Mucosa of descending colon (tissue), 3 donors: Measurements from ENCODE around the gene VEGFC. TPM values are rescaled to one million over a fixed set of nuclear protein-coding genes. Genes with fewer than 3 reads are reported as not detected.

Experiments
- ATAC-seq: fragments of 200-7000 bp; cut with Tn5 transposase; one replicate; pipeline ENCODE4 v1.9.1; 2020; ENCODE audit warnings: mild to moderate bottlenecking, moderate library complexity
- DNase-seq, 3 donors: peaks; one replicate each; pipeline ENCODE4 v3.0.0-alpha.2; 2020
- H3K36me3 ChIP-seq: fragments of 200-600 bp; one replicate; pipeline ENCODE4 v1.8.0; 2021; ENCODE audit warnings: low read depth, mild to moderate bottlenecking
- H3K4me1 ChIP-seq: fragments of 200-600 bp; one replicate; pipeline ENCODE4 v1.8.0; 2021; ENCODE audit warnings: low read depth, mild to moderate bottlenecking
- H3K4me3 ChIP-seq: fragments of 200-600 bp; one replicate; pipeline ENCODE4 v1.8.0; 2021; ENCODE audit warnings: mild to moderate bottlenecking
- H3K9me3 ChIP-seq: fragments of 200-600 bp; one replicate; pipeline ENCODE4 v1.8.0; 2021; ENCODE audit warnings: mild to moderate bottlenecking
- intact Hi-C, 2 donors: fragments of 100-400 bp; cut with DNase I in 1 of 2; cut with micrococcal nuclease in 1 of 2; formaldehyde crosslinking; loops; one replicate each; pipeline versions ENCODE4 v1.11.0 to v1.11.1; 2022; cut with DNase I, micrococcal nuclease
- long read RNA-seq, 2 donors: library from polyadenylated mRNA; unstranded; transcript quantifications; one replicate each; pipeline ENCODE4 v2.0.0, GENCODE V29; 2019 to 2021
- total RNA-seq, 3 donors: library from RNA; stranded (reverse); fragmentation: NEBNext Ultra II Directional in 2 of 3; extraction: Animal tissue kit (Norgen Biotek cat#: 25700) in 2 of 3; gene quantifications; one replicate each; pipeline versions ENCODE4 v1.2.1 to v1.2.4, GENCODE V29; 2021 to 2023
- TF ChIP-seq, protein P1 (sequence below): fragments of 200-600 bp; IDR thresholded peaks from one replicate; pipeline ENCODE4 v1.8.0; 2022; ENCODE audit warnings: antibody characterized with exemption, mild to moderate bottlenecking
- donor health status: DM: no; HTN: no; CAD: no; lungs with moderate emphysema.
- donor health status: DM: no; HTN: no; CAD: no.
- donor health status: DM: no; HTN: yes; CAD: no.

VEGFC gene, protein sequence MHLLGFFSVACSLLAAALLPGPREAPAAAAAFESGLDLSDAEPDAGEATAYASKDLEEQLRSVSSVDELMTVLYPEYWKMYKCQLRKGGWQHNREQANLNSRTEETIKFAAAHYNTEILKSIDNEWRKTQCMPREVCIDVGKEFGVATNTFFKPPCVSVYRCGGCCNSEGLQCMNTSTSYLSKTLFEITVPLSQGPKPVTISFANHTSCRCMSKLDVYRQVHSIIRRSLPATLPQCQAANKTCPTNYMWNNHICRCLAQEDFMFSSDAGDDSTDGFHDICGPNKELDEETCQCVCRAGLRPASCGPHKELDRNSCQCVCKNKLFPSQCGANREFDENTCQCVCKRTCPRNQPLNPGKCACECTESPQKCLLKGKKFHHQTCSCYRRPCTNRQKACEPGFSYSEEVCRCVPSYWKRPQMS
- total RNA-seq, result 1 to 10 TPM; 1.2 to 5.3 (median 3.4) TPM
- long read RNA-seq, donor 1, partial matches to known transcripts, result 1 of 2 reads
- long read RNA-seq, donor 1, other reads (novel, unspliced or antisense), result 0 of 2 reads
- long read RNA-seq, donor 2, result 0 reads

DNA sequence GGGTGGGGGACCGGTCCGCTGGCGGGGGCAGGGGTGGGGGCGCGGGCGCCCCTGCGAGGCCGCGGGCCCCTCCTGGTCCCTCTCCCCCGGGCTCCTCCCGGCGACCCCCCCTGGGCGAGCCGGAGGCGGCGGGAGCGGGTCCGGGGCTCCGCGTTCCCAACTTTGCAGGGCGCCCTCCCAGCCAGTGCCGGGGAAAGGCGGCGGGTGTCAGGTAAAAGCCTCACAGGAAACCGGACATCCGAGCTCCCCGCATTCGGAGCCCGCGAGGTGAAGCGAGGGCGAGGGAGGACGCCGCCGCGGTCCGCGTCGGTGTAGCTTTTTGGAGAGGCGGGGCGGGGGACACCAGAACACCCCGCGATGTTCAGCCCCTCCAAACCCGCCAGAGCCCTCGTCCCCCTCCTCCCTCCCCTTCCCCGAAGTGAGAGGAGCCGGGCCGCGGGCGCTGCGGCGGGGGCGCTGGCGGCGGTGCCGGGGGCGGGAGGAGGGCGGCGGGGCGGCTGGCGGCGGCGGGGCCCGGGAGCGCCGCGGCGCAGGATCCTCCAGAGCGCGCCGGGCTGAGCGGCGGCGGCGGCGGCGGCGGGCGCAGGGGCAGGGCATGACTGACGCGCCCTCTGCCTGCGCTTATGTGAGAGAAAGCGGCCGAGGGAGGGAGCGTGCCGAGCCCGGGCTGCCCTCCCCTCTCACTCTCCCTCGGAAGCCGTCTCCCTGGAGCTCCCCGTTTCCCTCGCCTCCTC, at the start of gene VEGFC:
Gene VEGFC (minus strand): TSS at position 597 of the 734 bp plus-strand sequence. CDS start 611 bp downstream, outside the sequence.
- H3K9me3 ChIP-seq, result no peaks in the 10 kb centered on the region
- DNase-seq (peak; percentile 26 to 50 (median 40)), ATAC-seq (peak; percentile 82)
- H3K4me1 ChIP-seq, result no peaks in the 10 kb centered on the region
- H3K36me3 ChIP-seq, result no peaks in the 10 kb centered on the region
- TF ChIP-seq, protein P1, sequence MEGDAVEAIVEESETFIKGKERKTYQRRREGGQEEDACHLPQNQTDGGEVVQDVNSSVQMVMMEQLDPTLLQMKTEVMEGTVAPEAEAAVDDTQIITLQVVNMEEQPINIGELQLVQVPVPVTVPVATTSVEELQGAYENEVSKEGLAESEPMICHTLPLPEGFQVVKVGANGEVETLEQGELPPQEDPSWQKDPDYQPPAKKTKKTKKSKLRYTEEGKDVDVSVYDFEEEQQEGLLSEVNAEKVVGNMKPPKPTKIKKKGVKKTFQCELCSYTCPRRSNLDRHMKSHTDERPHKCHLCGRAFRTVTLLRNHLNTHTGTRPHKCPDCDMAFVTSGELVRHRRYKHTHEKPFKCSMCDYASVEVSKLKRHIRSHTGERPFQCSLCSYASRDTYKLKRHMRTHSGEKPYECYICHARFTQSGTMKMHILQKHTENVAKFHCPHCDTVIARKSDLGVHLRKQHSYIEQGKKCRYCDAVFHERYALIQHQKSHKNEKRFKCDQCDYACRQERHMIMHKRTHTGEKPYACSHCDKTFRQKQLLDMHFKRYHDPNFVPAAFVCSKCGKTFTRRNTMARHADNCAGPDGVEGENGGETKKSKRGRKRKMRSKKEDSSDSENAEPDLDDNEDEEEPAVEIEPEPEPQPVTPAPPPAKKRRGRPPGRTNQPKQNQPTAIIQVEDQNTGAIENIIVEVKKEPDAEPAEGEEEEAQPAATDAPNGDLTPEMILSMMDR, result no peak
- H3K4me3 ChIP-seq, result peak within 1 kb of the TSS; percentile 1
- intact Hi-C loops, result no loop called here

DNA sequence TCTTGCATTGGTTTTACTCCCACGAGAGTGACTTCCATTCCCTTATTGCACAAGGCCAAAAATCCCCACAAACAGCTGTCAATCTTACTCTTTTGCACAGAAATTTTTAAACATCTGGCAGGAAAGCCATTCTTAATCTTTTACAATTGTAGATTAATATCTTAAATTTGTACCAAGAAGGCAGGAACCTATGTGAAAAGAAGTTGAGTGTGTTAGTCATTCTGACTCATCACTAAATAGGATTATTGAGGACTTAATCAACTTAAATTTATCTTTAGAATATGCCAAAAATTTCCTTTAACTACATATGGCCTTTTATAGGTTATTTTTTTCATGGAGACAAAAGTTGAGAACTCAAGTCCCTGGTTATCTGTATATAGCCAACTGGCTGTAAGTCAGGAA, 49.0 kb upstream of the VEGFC start:
- no peak overlapping the region for H3K4me3 ChIP-seq
- no peaks in the 10 kb centered on the region for H3K4me1 ChIP-seq
- DNase-seq (no peak), ATAC-seq (no peak)
- H3K9me3 ChIP-seq, result no peaks in the 10 kb centered on the region
- no peaks in the 10 kb centered on the region for H3K36me3 ChIP-seq
- TF ChIP-seq, protein P1, result no peak
- intact Hi-C loops, result no loop called here

DNA sequence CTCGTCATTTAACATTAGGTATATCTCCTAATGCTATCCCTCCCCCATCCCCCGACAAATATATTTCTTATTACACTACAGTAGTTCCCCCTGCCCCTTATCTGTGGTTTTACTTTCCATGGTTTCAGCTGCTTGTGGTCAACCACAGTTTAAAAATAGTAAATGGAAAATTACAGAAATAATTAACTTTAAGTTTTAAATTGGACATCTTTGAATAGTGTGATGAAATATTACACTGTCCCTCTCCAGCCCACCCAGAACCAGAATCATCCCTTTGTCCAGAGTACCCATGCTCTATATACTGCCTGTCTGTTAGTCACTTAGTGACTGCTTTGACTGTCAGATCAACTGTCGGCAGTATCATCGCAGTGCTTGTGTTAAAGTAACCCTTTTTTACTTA, 47.4 kb upstream of the VEGFC start:
- Histone ChIP-seq H3K4me3 (no peak overlapping the region), H3K4me1 (no peaks in the 10 kb centered on the region), H3K36me3 (no peaks in the 10 kb centered on the region), H3K9me3 (no peaks in the 10 kb centered on the region)
- intact Hi-C loops, result no loop called here
- TF ChIP-seq, protein P1, result no peak
- DNase-seq (no peak), ATAC-seq (no peak)

DNA sequence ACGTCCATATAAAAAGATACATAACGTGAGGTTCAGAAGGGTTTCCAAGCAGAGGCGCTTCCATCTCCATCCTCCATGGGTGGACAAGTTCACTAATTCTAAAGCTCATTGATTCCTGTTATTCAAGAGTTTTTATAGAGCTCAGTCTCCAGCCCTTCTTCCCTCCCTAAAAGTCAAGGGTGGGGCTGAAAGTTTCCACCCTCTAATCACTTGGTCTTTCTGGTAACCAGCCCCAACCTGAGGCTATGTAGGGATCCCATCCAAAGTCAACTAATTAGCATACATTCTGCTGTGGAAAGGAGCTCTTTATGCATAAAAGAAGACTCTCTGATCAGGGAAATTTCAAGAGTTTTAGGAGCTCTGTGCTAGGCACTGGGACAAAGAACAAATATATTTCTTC, 46.9 kb upstream of the VEGFC start:
- TF ChIP-seq, protein P1, result no peak
- ATAC-seq (no peak), DNase-seq (no peak)
- Histone ChIP-seq H3K9me3 (no peaks in the 10 kb centered on the region), H3K36me3 (no peaks in the 10 kb centered on the region), H3K4me3 (no peak overlapping the region), H3K4me1 (no peaks in the 10 kb centered on the region)
- intact Hi-C loops, result no loop called here

DNA sequence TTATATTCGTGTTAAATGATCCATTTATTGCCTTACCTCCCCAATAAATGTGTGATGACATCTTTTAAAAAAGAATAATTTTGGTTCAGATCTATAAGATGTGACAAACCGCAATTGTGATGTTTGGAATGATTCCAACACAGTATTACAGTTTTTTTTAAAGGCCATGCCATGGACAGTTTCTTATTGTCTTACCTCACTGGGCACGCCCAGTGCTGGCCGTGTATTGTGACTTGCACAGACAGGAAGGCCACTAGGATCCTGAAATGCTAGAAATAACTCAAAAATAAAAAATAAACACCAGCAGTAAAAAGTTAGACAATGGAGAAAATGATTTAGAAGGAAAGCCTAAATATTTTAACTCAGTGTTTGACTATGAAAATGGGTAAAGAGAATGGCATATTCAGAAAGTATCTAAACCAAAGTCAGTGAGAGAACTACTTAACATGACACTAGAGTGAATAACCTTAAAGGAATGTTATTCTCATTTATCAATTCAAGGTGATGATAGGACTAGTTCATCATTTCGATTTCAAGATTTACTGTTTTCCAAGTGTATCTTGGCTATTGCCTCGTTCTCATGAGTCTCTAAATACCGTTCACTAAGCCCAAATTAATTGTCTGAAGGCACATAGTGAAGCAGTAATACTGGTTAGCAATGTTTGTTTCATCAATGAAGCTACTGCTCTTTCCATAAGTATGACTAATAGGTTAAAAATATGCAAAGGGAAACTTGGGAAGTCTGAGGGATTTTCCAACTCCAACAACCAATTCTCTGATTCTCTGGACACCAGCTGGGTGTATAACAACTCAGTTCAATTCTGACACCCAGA, 46.1 kb upstream of the VEGFC start:
- Histone ChIP-seq H3K9me3 (no peaks in the 10 kb centered on the region), H3K36me3 (no peaks in the 10 kb centered on the region), H3K4me1 (no peaks in the 10 kb centered on the region), H3K4me3 (no peak overlapping the region)
- intact Hi-C loops, result no loop called here
- DNase-seq (no peak), ATAC-seq (no peak)
- TF ChIP-seq, protein P1, result no peak
